HEK293 (cell line): ENCODE results near the gene SHC3.

Source experiments
- CTCF ChIA-PET: fragments of 350-600 bp; formaldehyde crosslinking; extraction: SDS; loops from one replicate; lab custom pipeline; 2021; ENCODE audit warnings: antibody characterized with exemption; lab: Yijun Ruan, JAX
- POLR2A ChIA-PET: fragments of 300-600 bp; formaldehyde crosslinking; extraction: SDS; loops from one replicate; lab custom pipeline; 2020; ENCODE audit warnings: antibody characterized with exemption, inconsistent platforms; lab: Yijun Ruan, JAX
- H3K27ac ChIP-seq: fragments of 200-500 bp; sonication (Bioruptor generic); 2 replicates; pipeline ENCODE4 v1.5.1; 2014; ENCODE audit warnings: low read depth, low read length, control low read depth, inconsistent platforms; ENCODE audit errors: extremely low read depth
- H3K36me3 ChIP-seq, 2 experiments: fragments of 200-500 bp in 1 of 2; sonication (Bioruptor generic) in 1 of 2; 1 replicate in 1 of 2; 2 replicates in 1 of 2; pipeline ENCODE4 v1.5.1; 2014 to 2017; ENCODE audit warnings: inconsistent platforms in 2 of 2, low read length in 2 of 2; ENCODE audit not compliant: control insufficient read depth in 2 of 2, insufficient read depth in 1 of 2
- H3K4me1 ChIP-seq: fragments of 200-500 bp; sonication (Bioruptor generic); 2 replicates; pipeline ENCODE4 v1.5.1; 2014; ENCODE audit warnings: mild to moderate bottlenecking, low read length, inconsistent platforms; ENCODE audit not compliant: control insufficient read depth, insufficient read depth
- H3K4me3 ChIP-seq: 2 replicates; pipeline ENCODE4 v1.5.1; 2011; ENCODE audit warnings: low read depth, mild to moderate bottlenecking, control low read depth, low read length, moderate library complexity
- H3K9me3 ChIP-seq: fragments of 200-500 bp; sonication (Bioruptor generic); 2 replicates; pipeline ENCODE4 v1.5.1; 2014; ENCODE audit warnings: low read depth, low read length, inconsistent platforms; ENCODE audit not compliant: control insufficient read depth, insufficient read depth
- GLIS1 ChIP-seq: fragments of 450-650 bp; formaldehyde crosslinking; IDR thresholded peaks from 2 replicates; pipeline ENCODE4 v1.5.1; 2016; ENCODE audit warnings: missing biosample characterization, missing genetic modification characterization
- GLIS2 ChIP-seq: fragments of 450-650 bp; formaldehyde crosslinking; IDR thresholded peaks from 2 replicates; pipeline ENCODE4 v1.5.1; 2016; ENCODE audit warnings: missing biosample characterization, missing genetic modification characterization
- SCRT1 ChIP-seq: fragments of 450-650 bp; formaldehyde crosslinking; IDR thresholded peaks from 2 replicates; pipeline ENCODE4 v1.5.1; 2016; ENCODE audit warnings: missing biosample characterization, missing genetic modification characterization, borderline replicate concordance
- ZBTB8A ChIP-seq: fragments of 450-650 bp; formaldehyde crosslinking; IDR thresholded peaks from 2 replicates; pipeline ENCODE4 v1.5.1; 2016; ENCODE audit warnings: missing biosample characterization, missing genetic modification characterization
- ZNF114 ChIP-seq: fragments of 450-650 bp; formaldehyde crosslinking; IDR thresholded peaks from 2 replicates; pipeline ENCODE4 v1.5.0; 2017; ENCODE audit warnings: missing biosample characterization, missing genetic modification characterization
- ZNF157 ChIP-seq: fragments of 450-650 bp; formaldehyde crosslinking; IDR thresholded peaks from 2 replicates; pipeline ENCODE4 v1.5.1; 2016; ENCODE audit warnings: missing biosample characterization, missing genetic modification characterization
- ZNF16 ChIP-seq: fragments of 450-650 bp; formaldehyde crosslinking; IDR thresholded peaks from 2 replicates; pipeline ENCODE4 v1.5.1; 2016; ENCODE audit warnings: low read depth, missing biosample characterization, missing genetic modification characterization
- ZNF175 ChIP-seq: fragments of 450-650 bp; formaldehyde crosslinking; IDR thresholded peaks from 2 replicates; pipeline ENCODE4 v1.5.1; 2016; ENCODE audit warnings: missing biosample characterization, missing genetic modification characterization
- ZNF23 ChIP-seq: fragments of 450-650 bp; formaldehyde crosslinking; IDR thresholded peaks from 2 replicates; pipeline ENCODE4 v1.5.1; 2016; ENCODE audit warnings: missing biosample characterization, missing genetic modification characterization, borderline replicate concordance
- ZNF266 ChIP-seq: fragments of 450-650 bp; formaldehyde crosslinking; IDR thresholded peaks from 2 replicates; pipeline ENCODE4 v1.5.1; 2016; ENCODE audit warnings: missing biosample characterization, missing genetic modification characterization, low read depth
- ZNF274 ChIP-seq, 2 experiments: fragments of 200-500 bp in 1 of 2; fragments of 450-650 bp in 1 of 2; sonication (Bioruptor generic) in 1 of 2; formaldehyde crosslinking in 1 of 2; IDR thresholded peaks; 2 replicates each; pipeline versions ENCODE4 v1.5.1 to v1.6.1; 2014 to 2016; ENCODE audit warnings: borderline replicate concordance in 1 of 2, inconsistent platforms in 1 of 2, low read length in 1 of 2, missing biosample characterization in 1 of 2, missing genetic modification characterization in 1 of 2
- ZNF324 ChIP-seq: fragments of 450-650 bp; formaldehyde crosslinking; IDR thresholded peaks from 2 replicates; pipeline ENCODE4 v1.5.1; 2016; ENCODE audit warnings: missing biosample characterization, missing genetic modification characterization
- ZNF341 ChIP-seq: fragments of 450-650 bp; formaldehyde crosslinking; IDR thresholded peaks from 2 replicates; pipeline ENCODE4; 2016; ENCODE audit warnings: low read depth, missing biosample characterization, missing genetic modification characterization
- ZNF423 ChIP-seq: fragments of 450-650 bp; formaldehyde crosslinking; IDR thresholded peaks from 2 replicates; pipeline ENCODE4 v1.5.1; 2016; ENCODE audit warnings: missing biosample characterization, missing genetic modification characterization
- ZNF558 ChIP-seq: fragments of 450-650 bp; formaldehyde crosslinking; IDR thresholded peaks from 2 replicates; pipeline ENCODE4 v1.5.1; 2016; ENCODE audit warnings: missing biosample characterization, missing genetic modification characterization
- ZNF660 ChIP-seq: fragments of 450-650 bp; IDR thresholded peaks from 2 replicates; pipeline ENCODE4 v1.5.1; 2018; ENCODE audit warnings: missing biosample characterization, mild to moderate bottlenecking, missing genetic modification characterization
- ZNF707 ChIP-seq: fragments of 450-650 bp; formaldehyde crosslinking; IDR thresholded peaks from 2 replicates; pipeline ENCODE4 v1.5.1; 2016; ENCODE audit warnings: missing biosample characterization, missing genetic modification characterization
- ZNF76 ChIP-seq: fragments of 450-650 bp; formaldehyde crosslinking; IDR thresholded peaks from 2 replicates; pipeline ENCODE4; 2016; ENCODE audit warnings: low read depth, missing biosample characterization, missing genetic modification characterization, borderline replicate concordance
- ZNF776 ChIP-seq: fragments of 450-650 bp; formaldehyde crosslinking; IDR thresholded peaks from 2 replicates; pipeline ENCODE4 v1.5.0; 2017; ENCODE audit warnings: missing biosample characterization, missing genetic modification characterization, borderline replicate concordance
- ZNF792 ChIP-seq: fragments of 450-650 bp; formaldehyde crosslinking; IDR thresholded peaks from 2 replicates; pipeline ENCODE4 v1.5.1; 2016; ENCODE audit warnings: missing biosample characterization, missing genetic modification characterization
- ZSCAN16 ChIP-seq: fragments of 450-650 bp; formaldehyde crosslinking; IDR thresholded peaks from 2 replicates; pipeline ENCODE4 v1.5.1; 2016; ENCODE audit warnings: missing biosample characterization, missing genetic modification characterization
- TF ChIP-seq, protein P1 (sequence below): fragments of 450-650 bp; formaldehyde crosslinking; IDR thresholded peaks from 2 replicates; pipeline ENCODE4 v1.5.1; 2016; ENCODE audit warnings: missing biosample characterization, missing genetic modification characterization
- TF ChIP-seq, protein P2 (sequence below): fragments of 450-650 bp; formaldehyde crosslinking; IDR thresholded peaks from 2 replicates; pipeline ENCODE4 v1.5.1; 2016; ENCODE audit warnings: missing biosample characterization, missing genetic modification characterization

The SHC3 gene

DNA sequence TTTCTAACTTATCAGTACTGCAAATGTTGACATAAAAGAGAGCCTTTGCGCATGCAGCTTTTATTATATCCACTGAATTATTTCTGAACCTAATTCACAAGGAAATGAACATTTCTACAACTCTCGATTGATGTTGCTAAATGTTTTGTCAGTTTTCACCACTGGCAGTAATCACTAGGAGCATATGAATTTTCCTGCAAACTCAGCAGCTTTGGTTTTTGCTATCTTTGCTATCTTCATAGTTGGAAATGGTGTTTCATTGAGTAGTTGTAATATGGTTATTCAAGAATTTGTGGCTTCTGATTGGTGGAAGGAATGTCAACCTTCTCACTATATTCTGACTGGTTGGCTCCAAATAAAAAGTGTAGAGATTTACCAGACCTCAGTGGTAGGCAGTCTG lies 8.9 kb upstream of the SHC3 start:
- no peak overlapping the region for H3K4me3 ChIP-seq
- H3K36me3 ChIP-seq = no peaks in the 10 kb centered on the region
- no peak overlapping the region for H3K27ac ChIP-seq
- no peaks in the 10 kb centered on the region for H3K9me3 ChIP-seq
- TF ChIP-seq ZNF558 (tag by site-specific recombination) (no peak), ZNF157 (no peak), ZNF114 (no peak), ZNF23 (tag by site-specific recombination) (no peak), SCRT1 (tag by site-specific recombination) (no peak)
- CTCF ChIA-PET = interaction anchor here (0.6 kb wide), 1 partner anchor 1227 kb away, joined by 3 read pairs; no protein-coding TSS in a partner anchor
- no peaks in the 10 kb centered on the region for H3K4me1 ChIP-seq
- POLR2A ChIA-PET = no interaction called here

DNA sequence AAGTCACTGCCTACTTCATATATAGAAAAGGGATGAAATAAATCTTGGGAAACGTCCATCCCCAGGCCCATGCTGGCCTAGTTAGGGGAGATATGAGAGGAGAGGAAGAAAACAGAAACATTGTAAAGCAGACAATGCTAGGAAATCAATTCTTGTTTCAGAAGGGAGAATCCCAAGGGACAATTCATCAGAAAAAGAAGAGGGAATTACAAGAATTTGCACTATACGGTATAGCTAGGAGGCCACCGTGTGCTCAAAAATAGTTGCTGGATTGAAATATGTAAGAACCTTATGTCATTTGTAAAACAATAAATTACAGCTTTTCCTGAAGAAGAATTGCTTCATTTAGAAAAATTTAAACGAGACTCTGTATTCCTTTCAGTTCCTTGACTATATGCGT lies 8.3 kb upstream of the SHC3 start:
- TF ChIP-seq ZNF175 (tag by site-specific recombination) = no peak
- no peak for TF ChIP-seq GLIS2
- no peak for TF ChIP-seq GLIS1 (tag by site-specific recombination)
- no peak for TF ChIP-seq ZNF266 (tag by site-specific recombination)
- no peak for TF ChIP-seq ZNF558 (tag by site-specific recombination)
- TF ChIP-seq, protein P1, sequence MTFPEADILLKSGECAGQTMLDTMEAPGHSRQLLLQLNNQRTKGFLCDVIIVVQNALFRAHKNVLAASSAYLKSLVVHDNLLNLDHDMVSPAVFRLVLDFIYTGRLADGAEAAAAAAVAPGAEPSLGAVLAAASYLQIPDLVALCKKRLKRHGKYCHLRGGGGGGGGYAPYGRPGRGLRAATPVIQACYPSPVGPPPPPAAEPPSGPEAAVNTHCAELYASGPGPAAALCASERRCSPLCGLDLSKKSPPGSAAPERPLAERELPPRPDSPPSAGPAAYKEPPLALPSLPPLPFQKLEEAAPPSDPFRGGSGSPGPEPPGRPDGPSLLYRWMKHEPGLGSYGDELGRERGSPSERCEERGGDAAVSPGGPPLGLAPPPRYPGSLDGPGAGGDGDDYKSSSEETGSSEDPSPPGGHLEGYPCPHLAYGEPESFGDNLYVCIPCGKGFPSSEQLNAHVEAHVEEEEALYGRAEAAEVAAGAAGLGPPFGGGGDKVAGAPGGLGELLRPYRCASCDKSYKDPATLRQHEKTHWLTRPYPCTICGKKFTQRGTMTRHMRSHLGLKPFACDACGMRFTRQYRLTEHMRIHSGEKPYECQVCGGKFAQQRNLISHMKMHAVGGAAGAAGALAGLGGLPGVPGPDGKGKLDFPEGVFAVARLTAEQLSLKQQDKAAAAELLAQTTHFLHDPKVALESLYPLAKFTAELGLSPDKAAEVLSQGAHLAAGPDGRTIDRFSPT (tag by site-specific recombination) = no peak
- no peak for TF ChIP-seq ZNF792 (tag by site-specific recombination)
- no peak for TF ChIP-seq ZNF341
- TF ChIP-seq, protein P2, sequence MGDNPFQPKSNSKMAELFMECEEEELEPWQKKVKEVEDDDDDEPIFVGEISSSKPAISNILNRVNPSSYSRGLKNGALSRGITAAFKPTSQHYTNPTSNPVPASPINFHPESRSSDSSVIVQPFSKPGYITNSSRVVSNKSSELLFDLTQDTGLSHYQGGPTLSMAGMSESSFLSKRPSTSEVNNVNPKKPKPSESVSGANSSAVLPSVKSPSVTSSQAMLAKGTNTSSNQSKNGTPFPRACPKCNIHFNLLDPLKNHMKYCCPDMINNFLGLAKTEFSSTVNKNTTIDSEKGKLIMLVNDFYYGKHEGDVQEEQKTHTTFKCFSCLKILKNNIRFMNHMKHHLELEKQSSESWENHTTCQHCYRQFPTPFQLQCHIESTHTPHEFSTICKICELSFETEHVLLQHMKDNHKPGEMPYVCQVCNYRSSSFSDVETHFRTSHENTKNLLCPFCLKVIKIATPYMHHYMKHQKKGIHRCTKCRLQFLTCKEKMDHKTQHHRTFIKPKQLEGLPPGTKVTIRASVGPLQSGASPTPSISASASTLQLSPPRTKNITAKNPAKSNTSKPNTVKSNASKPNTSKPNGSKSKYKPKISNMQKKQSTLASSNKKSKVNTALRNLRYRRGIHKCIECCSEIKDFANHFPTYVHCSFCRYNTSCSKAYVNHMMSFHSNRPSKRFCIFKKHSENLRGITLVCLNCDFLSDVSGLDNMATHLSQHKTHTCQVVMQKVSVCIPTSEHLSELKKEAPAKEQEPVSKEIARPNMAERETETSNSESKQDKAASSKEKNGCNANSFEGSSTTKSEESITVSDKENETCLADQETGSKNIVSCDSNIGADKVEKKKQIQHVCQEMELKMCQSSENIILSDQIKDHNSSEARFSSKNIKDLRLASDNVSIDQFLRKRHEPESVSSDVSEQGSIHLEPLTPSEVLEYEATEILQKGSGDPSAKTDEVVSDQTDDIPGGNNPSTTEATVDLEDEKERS (tag by site-specific recombination) = no peak
- TF ChIP-seq ZNF707 (tag by site-specific recombination) = no peak
- no peak for TF ChIP-seq ZNF776 (tag by site-specific recombination)
- TF ChIP-seq ZNF16 (tag by site-specific recombination) = no peak
- no peak for TF ChIP-seq ZNF660 (tag by site-specific recombination)
- TF ChIP-seq ZNF274 (IDR thresholded peaks at IDR 0.05; ENCODE audit: low read length) = no peak
- no peak for TF ChIP-seq ZNF274 (tag by site-specific recombination; IDR thresholded peaks at IDR 0.05; ENCODE audit: borderline replicate concordance)
- TF ChIP-seq ZNF76 = no peak
- no peak for TF ChIP-seq ZNF324 (tag by site-specific recombination)
- no peak for TF ChIP-seq ZBTB8A (tag by site-specific recombination)
- TF ChIP-seq ZNF423 = no peak
- no peak for TF ChIP-seq ZSCAN16 (tag by site-specific recombination)
- TF ChIP-seq, all 188 proteins: peak for 0
- Histone ChIP-seq H3K4me3 (no peak overlapping the region), H3K36me3 (no peaks in the 10 kb centered on the region), H3K27ac (no peak overlapping the region), H3K4me1 (no peaks in the 10 kb centered on the region), H3K9me3 (no peaks in the 10 kb centered on the region)
- POLR2A ChIA-PET = no interaction called here
- CTCF ChIA-PET = interaction anchor here (0.6 kb wide), 1 partner anchor 1226 kb away, joined by 3 read pairs; no protein-coding TSS in a partner anchor
